Fibroblast of pulmonary artery (primary cell): Measurements from ENCODE around the gene BNC2.

Source experiments
- DNase-seq: peaks from one replicate; pipeline ENCODE4 v3.0.0-alpha.2; 2010; ENCODE audit warnings: low read depth
- H3K4me3 ChIP-seq: replicated peaks from 2 replicates; pipeline ENCODE4 v1.5.1; 2011; ENCODE audit warnings: low read depth, mild to moderate bottlenecking, control low read depth, low read length, moderate library complexity
- CTCF ChIP-seq: IDR thresholded peaks from 2 replicates; pipeline ENCODE4 v1.5.1; 2011; ENCODE audit warnings: mild to moderate bottlenecking, control low read depth, low read length, inconsistent platforms; ENCODE audit errors: missing control alignments

Gene BNC2

GRCh38 chr9:16825971-16826625 is 44.4 kb downstream of the BNC2 start:
- no peak for TF ChIP-seq CTCF
- DNase-seq = peak; percentile 51
- no peak overlapping the region for H3K4me3 ChIP-seq

GRCh38 chr9:16825331-16825725 is 45.1 kb downstream of the BNC2 start:
- peak; percentile 31 for DNase-seq
- no peak for TF ChIP-seq CTCF
- H3K4me3 ChIP-seq = no peak overlapping the region

GRCh38 chr9:16824545-16825330 is 45.7 kb downstream of the BNC2 start:
- no peak overlapping the region for H3K4me3 ChIP-seq
- peak; percentile 59 for DNase-seq
- TF ChIP-seq CTCF = peak; percentile 9

- no peak for TF ChIP-seq CTCF
- no peak overlapping the region for H3K4me3 ChIP-seq
- no peak for DNase-seq
Observed at GRCh38 chr9:16823906-16824305, 46.6 kb downstream of the BNC2 start.

GRCh38 chr9:16821344-16821743 is 49.1 kb downstream of the BNC2 start:
- no peak overlapping the region for H3K4me3 ChIP-seq
- no peak for DNase-seq
- TF ChIP-seq CTCF = no peak

GRCh38 chr9:16817514-16817913 is 53.0 kb downstream of the BNC2 start:
- no peak overlapping the region for H3K4me3 ChIP-seq
- DNase-seq = no peak
- TF ChIP-seq CTCF = no peak
